NCI-H2107 treated with DMSO at 0.1 percent for 48 hours (cell line): ENCODE results near the gene SMOC2.

Experiments used
- DNase-seq: peaks from one replicate; lab custom pipeline; 2025; ENCODE audit not compliant: unreplicated experiment; lab: John Stamatoyannopoulos, UW

SMOC2 gene

GRCh38 chr6:168475188-168476013, 34.4 kb downstream of the SMOC2 start:
- DNase-seq = no peak

GRCh38 chr6:168479421-168479820, 38.4 kb downstream of the SMOC2 start:
- no peak for DNase-seq

GRCh38 chr6:168480481-168480880, 39.5 kb downstream of the SMOC2 start:
- no peak for DNase-seq

- DNase-seq = no peak
Observed at GRCh38 chr6:168485818-168486217, 44.8 kb downstream of the SMOC2 start.

GRCh38 chr6:168490757-168491156, 49.8 kb downstream of the SMOC2 start:
- no peak for DNase-seq

- no peak for DNase-seq
Observed at GRCh38 chr6:168493976-168494375, 53.0 kb downstream of the SMOC2 start.

- no peak for DNase-seq
Observed at GRCh38 chr6:168494726-168495125, 53.7 kb downstream of the SMOC2 start.

- DNase-seq = no peak
Observed at GRCh38 chr6:168495133-168495532, 54.1 kb downstream of the SMOC2 start.

- DNase-seq = no peak
Observed at GRCh38 chr6:168495636-168496035, 54.7 kb downstream of the SMOC2 start.

GRCh38 chr6:168496139-168496996, 55.4 kb downstream of the SMOC2 start:
- no peak for DNase-seq

GRCh38 chr6:168496997-168497331, 56.0 kb downstream of the SMOC2 start:
- DNase-seq = peak; percentile 6

- no peak for DNase-seq
Observed at GRCh38 chr6:168497381-168497780, 56.4 kb downstream of the SMOC2 start.

GRCh38 chr6:168498161-168498843, 57.3 kb downstream of the SMOC2 start:
- DNase-seq = no peak

GRCh38 chr6:168499045-168499650, 58.2 kb downstream of the SMOC2 start:
- no peak for DNase-seq

- no peak for DNase-seq
Observed at GRCh38 chr6:168500519-168500918, 59.5 kb downstream of the SMOC2 start.

GRCh38 chr6:168501561-168501960, 60.6 kb downstream of the SMOC2 start:
- no peak for DNase-seq

- DNase-seq = no peak
Observed at GRCh38 chr6:168504366-168504765, 63.4 kb downstream of the SMOC2 start.

- peak; percentile 12 for DNase-seq
Observed at GRCh38 chr6:168506460-168506859, 65.5 kb downstream of the SMOC2 start.

- no peak for DNase-seq
Observed at GRCh38 chr6:168507297-168507696, 66.3 kb downstream of the SMOC2 start.

GRCh38 chr6:168507730-168508129, 66.7 kb downstream of the SMOC2 start:
- DNase-seq = no peak

GRCh38 chr6:168508903-168509302, 67.9 kb downstream of the SMOC2 start:
- no peak for DNase-seq
